HG03039 (cell line): Measurements from ENCODE around the gene BPIFB1.

Source experiments
- ATAC-seq: cut with Tn5 transposase; IDR thresholded peaks from one replicate; pipeline ENCODE4 v1.9.1; 2021; ENCODE audit warnings: mild to moderate bottlenecking, moderate library complexity; ENCODE audit not compliant: unreplicated experiment

Gene BPIFB1

GRCh38 chr20:33272155-33272873 lies 10.7 kb upstream of the BPIFB1 start:
- no peak for ATAC-seq

DNA sequence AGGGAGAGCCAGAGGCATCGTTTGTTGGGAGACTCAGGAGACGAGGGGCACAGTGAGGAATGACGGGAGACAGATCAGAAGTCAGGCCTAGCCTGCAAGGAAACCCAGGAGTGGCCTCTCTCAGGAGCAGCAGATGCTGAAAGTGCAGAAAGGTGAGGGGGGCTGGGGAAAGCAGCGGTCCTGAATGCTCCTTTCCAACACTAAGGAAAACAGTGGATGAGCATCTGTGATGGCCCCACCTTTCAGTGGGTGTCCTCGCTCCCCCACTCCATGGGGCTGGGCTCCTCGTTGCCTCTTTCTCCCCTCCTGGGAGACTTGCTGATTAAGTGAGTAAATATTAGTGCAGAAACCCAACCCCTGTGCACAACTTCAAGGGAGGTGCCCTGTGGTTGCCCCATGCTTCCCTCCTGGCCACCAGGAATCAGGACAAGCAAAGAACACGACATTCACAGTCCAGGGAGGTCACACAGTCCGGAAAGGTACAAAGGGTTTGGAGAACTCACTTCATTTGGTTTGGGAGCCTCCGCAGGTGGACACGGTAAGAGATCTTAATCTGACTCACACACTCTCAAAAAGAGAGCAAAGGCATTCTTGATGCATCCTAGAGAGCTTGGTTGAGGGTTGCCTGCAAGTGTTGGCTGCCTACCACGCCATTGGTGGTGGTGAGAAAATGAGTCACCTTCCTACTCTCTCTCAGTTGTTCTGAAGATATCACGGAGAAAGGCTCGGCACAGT lies 9.7 kb upstream of the BPIFB1 start:
- no peak for ATAC-seq

DNA sequence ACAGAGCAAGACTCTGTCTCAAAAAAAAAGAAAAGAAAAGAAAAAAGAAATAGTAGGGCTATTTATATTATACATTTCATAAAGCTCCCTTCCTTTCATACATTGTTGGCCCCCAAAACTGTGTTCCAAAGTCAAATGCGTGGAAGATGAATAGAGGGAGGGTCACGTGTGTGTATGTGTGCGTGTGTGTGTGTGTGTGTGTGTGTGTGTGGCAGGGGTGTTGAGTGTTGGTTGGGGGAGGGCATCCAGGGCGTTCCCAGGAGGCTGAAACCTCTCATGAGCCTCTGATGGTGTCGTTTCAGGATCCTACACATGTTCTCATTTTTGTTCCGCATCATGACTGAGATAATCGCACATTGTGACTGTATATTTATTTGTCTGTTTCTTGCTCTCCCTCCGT lies 7.8 kb upstream of the BPIFB1 start:
- no peak for ATAC-seq

- ATAC-seq = no peak
Observed at GRCh38 chr20:33275871-33276270, 7.1 kb upstream of the BPIFB1 start.

GRCh38 chr20:33276303-33277113 lies 6.5 kb upstream of the BPIFB1 start:
- no peak for ATAC-seq

- ATAC-seq = no peak
Observed at GRCh38 chr20:33277471-33278441, 5.3 kb upstream of the BPIFB1 start.

GRCh38 chr20:33278700-33279099 lies 4.3 kb upstream of the BPIFB1 start:
- no peak for ATAC-seq

DNA sequence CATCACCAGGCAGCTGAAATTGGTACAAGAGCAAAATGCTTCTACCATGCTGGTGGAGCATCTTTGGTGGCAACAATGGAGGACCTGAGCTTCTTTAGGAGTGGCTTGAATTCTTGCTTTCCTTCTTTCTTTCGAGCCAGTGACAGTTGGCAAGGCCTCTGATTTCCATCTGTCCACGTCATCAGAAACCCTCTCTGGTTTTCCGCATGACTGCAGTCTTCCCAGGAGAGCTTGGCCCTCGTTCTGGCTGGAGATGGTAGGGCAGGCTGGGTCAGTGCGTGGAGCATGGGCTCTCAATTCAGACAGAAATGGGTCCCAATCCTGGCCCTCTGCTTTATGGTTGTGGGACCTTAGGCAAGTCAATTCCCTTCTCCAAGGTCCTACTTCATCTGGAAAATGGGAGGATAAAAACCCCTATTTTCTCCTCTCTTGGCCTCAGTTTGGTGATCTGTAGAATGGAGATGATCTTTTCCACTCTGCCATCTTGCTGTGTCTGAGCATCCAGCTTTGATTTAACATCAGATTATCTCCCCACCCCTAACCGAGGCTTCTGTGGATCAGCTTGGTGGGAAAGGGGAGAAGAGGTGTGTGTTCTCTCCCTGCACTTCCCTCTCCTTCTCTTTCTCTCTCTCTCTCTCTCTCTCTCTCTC lies 3.6 kb upstream of the BPIFB1 start:
- ATAC-seq = no peak

- ATAC-seq = no peak
Observed at GRCh38 chr20:33280000-33280680, 2.9 kb upstream of the BPIFB1 start.

- no peak for ATAC-seq
Observed at GRCh38 chr20:33280775-33281174, 2.2 kb upstream of the BPIFB1 start.

DNA sequence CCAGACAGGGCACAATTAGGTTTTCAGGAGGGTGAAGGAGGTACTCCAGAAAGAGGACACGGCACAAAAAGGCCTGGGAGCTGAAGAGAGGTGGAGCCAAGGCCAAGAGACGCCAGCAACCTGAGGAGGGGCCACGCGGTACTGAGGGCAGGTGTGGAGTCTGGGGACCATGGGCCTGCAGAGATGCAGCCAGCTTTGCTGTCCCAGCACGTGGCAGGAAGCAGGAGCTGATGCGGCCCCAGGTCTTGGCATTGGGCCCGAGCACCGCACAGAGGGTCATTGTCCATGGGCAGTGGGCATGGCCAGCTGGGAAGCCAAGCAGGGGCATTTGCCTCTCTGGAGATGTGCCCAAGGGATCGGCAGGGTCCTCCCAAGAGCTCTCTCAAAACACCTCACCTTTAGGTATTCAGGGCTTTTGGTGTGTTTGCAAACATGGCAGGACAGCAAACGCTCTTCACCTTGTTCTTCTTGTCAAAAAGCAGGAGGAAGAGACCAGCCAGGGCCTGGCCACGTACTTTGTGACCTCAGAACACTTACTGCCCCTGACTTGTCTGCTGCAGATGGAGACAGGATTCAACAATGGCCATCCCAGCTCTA lies 1.4 kb upstream of the BPIFB1 start:
- no peak for ATAC-seq

- no peak for ATAC-seq
Observed at GRCh38 chr20:33282196-33282934, 649 bp upstream of the BPIFB1 start.

GRCh38 chr20:33284284-33284683 lies 1.3 kb downstream of the BPIFB1 start:
- ATAC-seq = no peak

DNA sequence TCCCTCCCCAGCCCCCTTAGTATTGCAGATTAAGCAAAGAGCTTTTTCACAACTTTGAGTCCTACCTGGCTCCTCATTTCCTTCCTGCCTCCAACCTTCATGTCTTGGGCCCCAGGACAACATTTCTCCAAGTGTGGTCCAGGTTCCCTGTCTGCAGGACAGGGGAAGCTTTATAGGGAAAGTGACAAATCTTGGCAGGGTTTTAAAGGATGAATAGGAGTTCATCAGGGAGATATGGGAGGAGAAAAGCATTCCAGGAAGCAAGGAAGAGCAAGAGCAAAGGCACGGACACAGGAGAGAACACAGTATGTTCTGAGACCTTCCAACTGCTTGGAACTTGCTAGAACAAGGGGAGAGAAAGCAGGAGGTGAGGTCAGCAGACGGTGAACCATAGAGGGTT lies 1.9 kb downstream of the BPIFB1 start:
- ATAC-seq = no peak

DNA sequence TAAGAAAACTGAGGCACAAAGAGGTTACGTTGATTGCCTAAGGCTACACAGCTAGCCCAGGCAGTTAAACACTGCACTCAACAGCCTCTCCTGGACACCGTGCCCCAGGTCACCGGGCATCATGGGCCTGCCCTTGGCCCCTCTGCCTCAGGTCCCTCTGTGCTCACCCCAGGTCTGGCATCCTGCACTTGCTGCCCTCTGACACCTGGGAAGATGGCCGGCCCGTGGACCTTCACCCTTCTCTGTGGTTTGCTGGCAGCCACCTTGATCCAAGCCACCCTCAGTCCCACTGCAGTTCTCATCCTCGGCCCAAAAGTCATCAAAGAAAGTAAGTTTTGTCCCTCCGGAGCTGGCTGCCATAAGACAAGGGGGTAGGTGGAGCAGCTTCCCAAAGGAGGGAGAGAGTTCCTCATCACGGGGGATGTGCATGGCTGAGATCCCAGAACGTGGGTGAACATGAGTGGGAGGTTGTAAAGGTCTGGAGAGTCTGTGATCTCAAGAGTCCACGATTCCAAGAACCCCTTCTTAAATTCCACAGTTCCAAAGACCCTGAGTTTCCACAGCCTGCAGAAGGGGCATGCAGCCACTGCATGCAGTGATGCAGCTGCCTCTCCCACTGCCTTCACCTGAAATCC lies 3.0 kb downstream of the BPIFB1 start:
- no peak for ATAC-seq

- no peak for ATAC-seq
Observed at GRCh38 chr20:33287884-33288283, 4.9 kb downstream of the BPIFB1 start.

DNA sequence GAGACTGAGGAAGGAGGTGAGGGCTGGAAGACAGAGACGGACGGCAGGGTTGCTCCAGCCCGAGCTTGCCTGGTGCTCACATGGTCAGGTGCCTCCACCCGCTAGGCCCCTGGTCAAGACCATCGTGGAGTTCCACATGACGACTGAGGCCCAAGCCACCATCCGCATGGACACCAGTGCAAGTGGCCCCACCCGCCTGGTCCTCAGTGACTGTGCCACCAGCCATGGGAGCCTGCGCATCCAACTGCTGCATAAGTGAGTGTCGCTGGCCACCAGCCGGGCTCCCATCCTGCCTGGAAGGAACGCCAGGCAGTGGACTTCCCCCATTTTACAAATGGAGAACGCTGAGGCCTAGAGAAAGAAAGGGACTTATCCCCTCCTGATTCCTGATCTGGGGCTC lies 7.8 kb downstream of the BPIFB1 start:
- no peak for ATAC-seq

GRCh38 chr20:33291416-33291815 lies 8.4 kb downstream of the BPIFB1 start:
- no peak for ATAC-seq
